Measurements from ENCODE around the gene G0S2. TPM values are rescaled to one million over a fixed set of nuclear protein-coding genes. Genes with fewer than 3 reads are reported as not detected.

The G0S2 gene
- polyA plus RNA-seq, 3 donors, result 176 to 1,583 (median 373) TPM

- no peak overlapping the region for H3K9ac ChIP-seq (ENCODE audit: insufficient read depth, low read length, poor library complexity, severe bottlenecking)
- no peaks in the 10 kb centered on the region for H4K20me1 ChIP-seq (ENCODE audit: insufficient read depth, low read length)
- H3K79me2 ChIP-seq (ENCODE audit: insufficient read depth, low read length), result no peaks in the 10 kb centered on the region
- TF ChIP-seq CTCF (IDR thresholded peaks at IDR 0.05), result no peak
- intact Hi-C loops (cut with micrococcal nuclease), result no loop called here
- H3K9me3 ChIP-seq (replicated peaks in 1 of 2; ENCODE audit: control insufficient read depth in 1 of 2, insufficient read depth in 1 of 2, low read length in 2 of 2), result no peaks in the 10 kb centered on the region
- H3K4me3 Mint-ChIP-seq, result no peak overlapping the region
- DNase-seq, result no peak
- WGBS (ENCODE audit: insufficient coverage), result no CpG with 5 or more reads among the region's 1 CpG
- H3K27ac ChIP-seq (ENCODE audit: low read depth in 1 of 2, low read length in 2 of 2), result no peak overlapping the region
- peaks cover 10 to 15% of the 10 kb centered on the region in 2 donors for H3K4me1 ChIP-seq (ENCODE audit: control insufficient read depth in 1 of 2, insufficient read depth in 2 of 2, low read length in 2 of 2)
- peaks cover 21% of the 10 kb centered on the region for H3K4me1 Mint-ChIP-seq
- no peak overlapping the region for H3K4me3 ChIP-seq (replicated peaks in 1 of 3; ENCODE audit: low read depth in 2 of 3, low read length in 3 of 3)
- H3K27ac Mint-ChIP-seq, result no peak overlapping the region
- H3K27me3 ChIP-seq (ENCODE audit: control insufficient read depth in 2 of 2, insufficient read depth in 2 of 2, low read length in 2 of 2), result peaks cover 15 to 24% of the 10 kb centered on the region in 2 donors
- H3K9me3 Mint-ChIP-seq, result no peaks in the 10 kb centered on the region
- no peak overlapping the region for H2AFZ ChIP-seq (ENCODE audit: insufficient read depth, low read depth, low read length, poor library complexity, severe bottlenecking)
- no peaks in the 10 kb centered on the region for H3K36me3 Mint-ChIP-seq
- H3K27me3 Mint-ChIP-seq (ENCODE audit: low read depth in 3 of 3), result peaks cover 9 to 39% (median 27%) of the 10 kb centered on the region in 3 donors
- H3K4me2 ChIP-seq (replicated peaks; ENCODE audit: extremely low read depth, low read length, poor library complexity, severe bottlenecking), result no peak overlapping the region
- no peaks in the 10 kb centered on the region for H3K36me3 ChIP-seq (replicated peaks in 1 of 2; ENCODE audit: control insufficient read depth in 1 of 2, insufficient read depth in 2 of 2, low read length in 2 of 2)
Observed at GRCh38 chr1:209688746-209689234, 13.6 kb downstream of the G0S2 start.

- H3K4me1 Mint-ChIP-seq, result peaks cover 21% of the 10 kb centered on the region
- peaks cover 9 to 41% (median 27%) of the 10 kb centered on the region in 3 donors for H3K27me3 Mint-ChIP-seq (ENCODE audit: low read depth in 3 of 3)
- Histone ChIP-seq H2AFZ (ENCODE audit: insufficient read depth, low read depth, low read length, poor library complexity, severe bottlenecking) (no peak overlapping the region), H3K4me2 (replicated peaks; ENCODE audit: extremely low read depth, low read length, poor library complexity, severe bottlenecking) (no peak overlapping the region), H3K27me3 (ENCODE audit: control insufficient read depth in 2 of 2, insufficient read depth in 2 of 2, low read length in 2 of 2) (peaks cover 9 to 19% of the 10 kb centered on the region in 2 donors), H3K27ac (ENCODE audit: low read depth in 1 of 2, low read length in 2 of 2) (no peak overlapping the region), H3K36me3 (replicated peaks in 1 of 2; ENCODE audit: control insufficient read depth in 1 of 2, insufficient read depth in 2 of 2, low read length in 2 of 2) (no peaks in the 10 kb centered on the region), H3K4me1 (ENCODE audit: control insufficient read depth in 1 of 2, insufficient read depth in 2 of 2, low read length in 2 of 2) (peaks cover 10 to 15% of the 10 kb centered on the region in 2 donors), H3K9me3 (replicated peaks in 1 of 2; ENCODE audit: control insufficient read depth in 1 of 2, insufficient read depth in 1 of 2, low read length in 2 of 2) (no peaks in the 10 kb centered on the region), H4K20me1 (ENCODE audit: insufficient read depth, low read length) (no peaks in the 10 kb centered on the region), H3K9ac (ENCODE audit: insufficient read depth, low read length, poor library complexity, severe bottlenecking) (no peak overlapping the region), H3K4me3 (replicated peaks in 1 of 3; ENCODE audit: low read depth in 2 of 3, low read length in 3 of 3) (no peak overlapping the region), H3K79me2 (ENCODE audit: insufficient read depth, low read length) (no peaks in the 10 kb centered on the region)
- no peak overlapping the region for H3K4me3 Mint-ChIP-seq
- DNase-seq, result peak in 1 of 3 donors; percentile 18
- no peaks in the 10 kb centered on the region for H3K36me3 Mint-ChIP-seq
- H3K9me3 Mint-ChIP-seq, result no peaks in the 10 kb centered on the region
- no peak overlapping the region for H3K27ac Mint-ChIP-seq
- no peak for TF ChIP-seq CTCF (IDR thresholded peaks at IDR 0.05)
- WGBS (ENCODE audit: insufficient coverage), result 56% methylated on average over 2 of the region's 4 CpGs
- intact Hi-C loops (cut with micrococcal nuclease), result no loop called here
Observed at GRCh38 chr1:209689477-209689876, 14.3 kb downstream of the G0S2 start.
